HG03439 (cell line): ENCODE measurements around the gene ALG1L2.
"Not testable (repeated sequence)": the region's sequence is repeated elsewhere in the genome, so short reads cannot be mapped to it uniquely, and the experiment has no call there.

ENCODE experiments used
- ATAC-seq: cut with Tn5 transposase; IDR thresholded peaks from one replicate; pipeline ENCODE4 v1.9.1; 2021; ENCODE audit warnings: mild to moderate bottlenecking, moderate library complexity; ENCODE audit not compliant: unreplicated experiment

ALG1L2 gene

DNA sequence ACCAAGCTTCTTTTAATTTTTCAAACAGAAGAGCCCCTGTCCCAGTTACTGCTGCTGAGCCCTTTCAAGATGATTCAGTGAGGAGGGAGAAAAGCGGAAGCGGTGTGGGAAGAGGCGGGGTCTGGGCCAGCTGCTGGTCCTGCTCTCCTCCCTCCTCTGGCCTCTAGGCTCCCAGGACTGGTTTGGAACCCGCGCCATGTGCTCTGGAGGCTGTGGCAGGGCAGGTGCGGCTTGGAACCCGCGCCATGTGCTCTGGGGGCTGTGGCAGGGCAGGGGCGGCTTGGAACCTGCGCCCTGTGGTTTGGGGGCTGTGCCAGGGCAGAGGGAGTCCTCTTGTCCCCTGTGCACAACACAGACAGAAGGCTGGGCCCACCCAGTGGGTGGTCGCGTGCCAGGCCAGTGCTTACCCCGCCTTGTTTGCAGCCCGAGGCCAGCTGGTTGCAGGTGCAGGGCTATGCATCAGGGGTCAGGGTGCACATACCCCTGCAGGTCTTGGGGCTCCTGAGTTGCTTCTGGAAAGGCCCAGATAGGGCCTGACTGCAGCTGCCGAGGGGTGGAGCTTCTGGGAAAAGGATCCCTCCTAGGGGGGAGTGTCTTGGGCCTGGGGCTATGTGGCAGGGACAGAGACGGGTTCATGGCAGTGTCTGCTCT is 12.2 kb downstream of the ALG1L2 start:
- ATAC-seq = no peak

DNA sequence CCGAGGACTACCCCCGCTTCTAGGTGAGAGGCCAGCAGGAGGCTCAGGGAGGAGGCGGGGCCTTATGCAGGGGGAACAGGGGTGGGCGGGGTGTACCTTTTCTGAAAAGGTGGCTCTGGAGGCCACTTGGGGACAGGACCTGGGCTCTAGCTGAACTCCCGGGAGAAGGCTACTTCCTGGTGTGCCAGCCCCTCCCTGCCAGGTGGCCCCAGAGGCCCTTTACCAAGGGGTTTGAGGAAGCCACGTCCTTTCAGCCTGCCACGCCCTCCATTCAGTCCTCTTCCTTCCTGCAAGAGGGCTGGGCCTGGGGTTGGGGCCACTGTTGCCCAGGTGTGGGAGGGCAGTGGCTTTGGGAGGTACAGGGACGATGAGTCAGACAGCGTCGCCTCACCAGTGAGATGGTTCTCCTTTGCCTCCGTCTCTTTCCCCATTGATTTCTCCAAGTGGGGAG is 12.9 kb downstream of the ALG1L2 start:
- ATAC-seq = not testable (repeated sequence)

DNA sequence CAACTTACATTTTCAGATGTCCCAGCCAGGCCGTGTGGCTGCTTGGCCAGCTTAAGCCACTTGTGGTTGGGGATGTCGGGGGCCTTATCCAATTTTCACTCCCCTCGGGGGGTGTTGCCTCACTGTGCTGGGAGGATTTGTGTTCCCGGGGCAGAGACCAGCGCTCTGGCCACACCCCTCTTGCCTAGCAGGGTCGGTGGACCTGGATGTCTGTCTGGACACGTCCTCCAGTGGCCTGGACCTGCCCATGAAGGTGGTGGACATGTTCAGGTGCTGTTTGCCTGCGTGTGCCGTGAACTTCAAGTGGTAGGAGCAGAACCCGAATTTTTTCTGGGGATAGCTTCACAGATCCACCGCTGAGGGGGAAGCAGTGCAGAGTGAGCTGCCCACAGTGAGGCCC is 14.2 kb downstream of the ALG1L2 start:
- ATAC-seq = not testable (repeated sequence)

DNA sequence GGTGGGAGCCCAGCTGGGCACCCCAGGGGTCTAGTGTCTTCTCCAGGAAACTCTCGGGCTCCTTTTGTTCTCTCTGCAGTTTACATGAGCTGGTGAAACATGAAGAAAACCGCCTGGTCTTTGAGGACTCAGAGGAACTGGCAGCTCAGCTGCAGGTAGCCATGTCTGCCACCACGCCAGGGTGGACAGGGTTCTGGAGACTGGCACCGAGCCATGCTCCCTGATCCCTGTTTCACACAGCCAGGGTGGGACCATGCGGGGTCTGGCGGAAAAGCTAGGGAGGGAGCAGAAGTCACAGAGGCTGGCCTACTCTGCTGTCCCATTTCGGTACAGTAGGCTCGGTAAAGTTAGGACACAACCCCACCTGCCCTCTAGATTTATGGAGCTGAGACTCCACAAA is 15.5 kb downstream of the ALG1L2 start:
- not testable (repeated sequence) for ATAC-seq

DNA sequence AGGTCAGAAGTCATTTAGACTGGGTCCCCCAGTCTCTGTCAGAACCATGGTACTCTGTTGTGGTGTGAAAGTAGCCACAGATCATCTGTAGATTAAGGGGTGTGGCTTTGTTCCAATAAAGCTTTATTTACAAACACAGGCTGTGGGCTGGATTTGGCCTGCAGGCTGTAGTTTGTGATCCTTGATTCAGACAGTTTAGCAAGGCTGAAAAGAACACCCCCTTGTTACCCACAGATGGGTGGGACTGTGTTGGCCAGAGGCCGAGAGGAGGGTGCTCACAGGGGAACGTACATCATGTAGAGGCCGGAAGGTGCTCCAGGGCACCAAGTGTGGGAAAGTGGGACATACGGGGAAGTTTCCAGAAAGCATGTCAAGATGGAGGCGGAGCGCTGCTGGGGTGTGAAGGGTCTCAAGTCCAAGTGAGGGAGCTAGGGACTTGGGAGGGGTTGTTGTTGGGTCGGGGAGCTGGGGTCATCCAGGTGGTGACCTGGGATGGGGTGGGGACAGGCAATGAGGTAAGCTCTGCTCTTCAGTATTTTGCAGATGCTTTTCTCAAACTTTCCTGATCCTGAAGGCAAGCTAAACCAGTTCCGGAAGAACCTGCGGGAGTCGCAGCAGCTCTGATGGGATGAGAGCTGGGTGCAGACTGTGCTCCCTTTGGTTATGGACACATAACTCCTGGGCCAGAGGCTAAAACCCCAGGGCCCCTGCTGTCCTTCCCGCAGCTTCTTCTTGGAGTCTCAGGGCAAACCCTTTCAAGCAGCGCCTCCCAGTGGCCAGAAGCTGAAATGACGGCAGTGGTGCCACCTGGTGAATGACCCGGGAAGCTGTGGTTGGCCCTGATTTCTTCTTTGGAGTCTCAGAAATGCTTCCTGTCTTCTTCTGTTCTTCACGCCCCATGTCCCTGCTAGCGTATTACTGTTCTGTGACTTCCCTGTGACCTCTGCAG is 16.3 kb downstream of the ALG1L2 start:
- not testable (repeated sequence) for ATAC-seq

DNA sequence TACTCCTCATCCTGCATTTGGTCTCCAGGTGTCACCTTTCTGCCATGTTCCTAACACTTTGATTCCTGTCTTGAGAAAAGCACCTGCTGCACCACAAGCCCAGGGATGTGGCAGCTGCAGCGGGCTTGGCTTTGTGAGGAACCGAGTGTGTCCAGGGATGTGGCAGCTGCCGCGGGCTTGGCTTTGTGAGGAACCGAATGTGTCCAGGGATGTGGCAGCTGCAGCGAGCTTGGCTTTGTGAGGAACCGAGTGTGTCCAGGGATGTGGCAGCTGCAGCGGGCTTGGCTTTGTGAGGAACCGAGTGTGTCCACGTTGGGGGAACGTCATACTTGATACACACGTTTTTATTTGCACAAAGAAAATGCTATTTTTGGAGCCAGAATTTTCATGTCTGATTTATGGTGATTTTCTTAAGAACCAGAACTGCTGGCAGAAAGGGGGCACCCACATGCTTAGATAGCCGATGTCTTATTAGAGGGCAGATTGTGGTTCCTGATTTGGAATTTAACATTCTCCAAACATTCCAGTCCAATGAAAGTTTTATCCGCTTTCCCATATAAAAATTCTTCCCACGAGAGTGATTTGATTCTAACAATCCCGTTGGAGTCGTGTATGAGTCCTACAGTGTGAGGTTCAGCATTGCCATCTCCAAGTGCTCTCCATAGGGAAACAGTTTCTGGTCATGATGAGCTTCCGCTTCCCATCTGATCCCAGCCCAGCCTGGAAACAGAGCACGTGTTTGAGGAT is 17.2 kb downstream of the ALG1L2 start:
- ATAC-seq = not testable (repeated sequence)

DNA sequence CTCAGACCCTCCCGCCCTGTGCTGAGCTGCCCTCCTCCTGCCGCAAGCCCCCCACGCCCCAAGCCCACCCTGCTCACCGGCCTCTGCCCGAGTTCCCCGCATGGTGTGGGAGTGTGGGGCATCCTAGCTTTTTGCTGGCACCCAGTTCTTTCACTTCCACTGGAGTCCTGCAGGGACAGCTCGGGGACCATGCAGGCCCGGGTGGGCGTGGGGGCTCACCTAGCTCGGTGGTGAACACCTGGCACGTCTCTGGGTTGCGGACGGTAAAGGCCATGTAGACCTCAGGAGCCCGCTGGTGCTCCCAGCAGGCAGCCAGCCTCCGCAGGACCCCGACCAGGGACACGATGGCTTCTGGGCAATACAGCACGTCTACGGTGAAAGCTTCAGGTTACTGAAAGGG is 20.9 kb downstream of the ALG1L2 start:
- ATAC-seq = not testable (repeated sequence)

DNA sequence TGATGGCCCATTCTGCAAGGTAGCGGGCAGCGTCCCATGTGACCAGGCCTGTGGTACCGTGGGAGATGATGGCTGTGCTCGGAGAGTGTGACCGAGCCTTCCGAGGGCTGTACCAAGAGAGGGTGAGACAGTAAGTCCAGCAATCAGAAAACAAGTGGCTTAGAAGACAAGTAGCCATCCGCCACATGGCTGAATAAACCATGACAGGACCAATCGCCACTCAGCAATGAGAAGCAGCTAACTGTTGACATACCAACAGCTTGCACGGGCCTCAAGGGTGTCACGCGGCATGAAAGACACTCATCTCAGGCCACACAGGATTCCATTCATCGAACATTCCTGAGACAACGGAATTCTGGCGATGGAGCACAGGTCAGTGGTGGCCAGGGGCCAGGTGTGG is 22.6 kb downstream of the ALG1L2 start:
- ATAC-seq = not testable (repeated sequence)

DNA sequence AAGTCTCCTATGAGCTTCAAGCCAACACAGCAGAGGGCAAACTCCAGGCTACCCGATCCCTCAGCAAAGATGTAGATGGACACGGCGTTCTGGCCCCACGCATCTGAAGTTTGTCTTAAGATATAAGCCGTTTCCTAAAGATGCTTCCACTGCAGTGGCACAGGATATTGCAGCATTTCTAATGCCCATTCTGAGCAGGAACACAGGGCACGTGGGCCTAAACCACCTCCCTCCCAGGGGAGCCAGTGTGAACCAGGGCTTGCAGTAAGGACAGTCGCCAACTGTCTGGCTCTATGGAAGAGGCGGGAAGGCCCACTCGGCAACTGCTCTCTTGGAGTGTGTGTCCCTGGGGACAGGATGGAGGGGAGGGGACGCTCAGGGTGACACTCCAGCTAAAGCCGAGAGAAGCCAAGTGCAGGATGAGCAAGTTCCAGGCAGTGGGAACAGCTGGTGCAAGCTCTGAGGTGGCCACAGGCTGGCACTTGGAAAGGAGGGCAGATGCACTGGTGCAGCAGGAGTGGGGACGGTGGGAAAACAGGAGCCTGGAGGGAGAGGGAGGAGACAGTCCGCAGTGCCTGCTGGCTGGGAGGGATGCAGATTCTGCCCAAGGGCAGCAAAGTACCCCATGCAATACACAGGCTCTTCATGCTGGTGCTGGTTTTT is 25.8 kb downstream of the ALG1L2 start:
- not testable (repeated sequence) for ATAC-seq

DNA sequence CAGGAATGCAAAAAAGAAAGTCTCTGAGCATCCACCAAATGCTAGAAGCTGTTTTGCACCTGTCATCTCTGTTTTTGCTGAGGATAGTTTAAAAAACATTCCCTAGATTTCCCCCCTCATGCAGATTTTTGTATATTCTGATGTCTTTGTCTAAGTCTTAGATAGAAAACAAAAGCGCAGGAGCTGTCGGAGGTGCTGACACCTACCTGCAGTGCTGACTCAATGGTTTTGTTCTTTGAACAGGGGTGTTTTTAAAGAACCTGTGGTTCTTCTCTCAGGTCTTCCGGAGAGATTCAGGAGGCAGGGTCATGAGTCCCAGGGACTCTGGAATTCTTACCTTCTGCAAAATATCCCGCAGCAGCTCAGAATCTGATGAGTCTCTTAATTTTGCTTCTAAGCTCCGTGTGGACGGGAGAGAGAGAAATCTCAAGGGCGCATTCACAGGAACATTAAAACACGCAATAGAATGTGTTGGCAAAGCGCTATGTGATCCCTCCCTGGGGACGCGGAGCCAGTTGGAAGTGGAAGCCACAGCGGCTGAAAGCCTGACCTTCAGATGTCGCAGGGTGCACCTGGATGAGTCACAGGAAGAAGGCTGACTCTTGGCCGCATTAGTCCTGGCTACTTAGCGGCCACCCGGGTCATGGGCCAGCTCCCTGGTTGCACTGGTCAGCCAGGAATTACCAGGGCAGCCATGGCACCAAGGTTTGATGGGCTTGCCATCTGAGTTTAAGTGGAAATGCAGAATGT is 27.4 kb downstream of the ALG1L2 start:
- ATAC-seq = not testable (repeated sequence)

DNA sequence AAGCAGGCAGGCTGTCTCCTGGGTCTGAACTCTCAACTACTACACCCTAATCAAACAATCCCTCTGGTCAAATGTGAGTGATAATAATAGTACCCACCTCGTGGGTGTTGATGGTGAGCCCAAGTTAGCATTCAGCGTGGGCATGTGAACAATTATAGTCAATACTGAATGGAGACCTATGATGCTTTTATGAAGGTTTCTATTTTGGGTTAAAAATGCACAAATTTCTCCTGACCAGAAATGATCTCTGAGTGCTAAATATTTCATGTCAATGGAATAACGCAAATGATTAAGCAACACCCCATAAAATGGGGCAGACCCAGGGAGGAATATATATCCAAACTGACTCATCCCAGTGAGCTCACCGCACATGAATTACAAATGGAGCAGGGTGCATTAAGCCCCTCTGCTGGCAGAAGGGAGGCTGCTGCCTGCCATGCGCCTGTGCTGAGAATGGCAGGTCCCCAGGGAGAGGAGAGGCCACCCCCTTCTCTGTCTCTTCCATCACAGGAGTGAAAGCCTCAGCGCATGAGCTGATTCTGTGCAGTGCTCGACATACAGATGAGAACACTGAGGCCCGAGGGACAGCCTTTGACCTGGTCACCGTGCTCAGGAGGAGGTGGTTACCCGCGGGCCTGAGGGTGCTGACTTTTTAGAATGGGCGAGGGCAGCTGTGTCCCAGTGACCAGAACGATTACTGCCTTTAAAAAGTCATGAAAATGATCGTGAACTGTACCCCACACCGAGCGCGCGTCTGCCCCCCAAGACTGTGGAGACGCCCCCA is 28.9 kb downstream of the ALG1L2 start:
- ATAC-seq = not testable (repeated sequence)

DNA sequence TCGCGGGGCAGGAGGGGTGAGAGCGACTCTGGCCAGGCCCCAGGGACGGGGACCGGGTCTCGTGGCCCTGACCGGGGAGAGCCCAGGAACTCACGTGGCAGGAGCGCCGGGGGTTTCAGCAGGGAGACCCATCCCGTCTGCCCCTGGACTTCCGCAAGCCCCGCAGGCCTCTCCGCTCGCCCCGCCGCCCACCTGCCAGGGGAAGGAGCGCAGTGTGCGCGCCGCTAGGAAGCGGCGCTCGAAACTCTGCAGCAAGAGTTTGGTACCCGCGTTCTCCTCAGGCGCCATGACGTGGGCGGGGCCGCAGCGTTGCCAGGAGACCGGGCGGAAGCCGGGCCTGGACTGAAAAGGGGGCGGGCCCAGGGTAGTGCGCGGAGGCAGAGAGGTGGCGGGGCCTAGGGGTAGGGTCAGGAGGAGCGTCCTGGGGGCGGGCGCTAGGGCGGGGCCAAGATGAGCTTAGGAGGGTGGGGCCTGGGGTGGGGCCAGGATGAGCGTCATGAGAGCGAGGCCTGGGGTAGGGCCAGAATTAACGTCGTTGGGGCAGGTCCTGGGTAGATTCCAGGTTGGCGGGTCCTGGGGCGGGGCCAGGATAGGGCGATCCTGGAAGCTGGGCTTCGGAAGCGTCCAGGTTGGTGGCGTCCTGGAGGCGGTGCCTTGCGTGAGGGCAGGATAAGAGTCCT is 29.7 kb downstream of the ALG1L2 start:
- peak; percentile 100 for ATAC-seq

DNA sequence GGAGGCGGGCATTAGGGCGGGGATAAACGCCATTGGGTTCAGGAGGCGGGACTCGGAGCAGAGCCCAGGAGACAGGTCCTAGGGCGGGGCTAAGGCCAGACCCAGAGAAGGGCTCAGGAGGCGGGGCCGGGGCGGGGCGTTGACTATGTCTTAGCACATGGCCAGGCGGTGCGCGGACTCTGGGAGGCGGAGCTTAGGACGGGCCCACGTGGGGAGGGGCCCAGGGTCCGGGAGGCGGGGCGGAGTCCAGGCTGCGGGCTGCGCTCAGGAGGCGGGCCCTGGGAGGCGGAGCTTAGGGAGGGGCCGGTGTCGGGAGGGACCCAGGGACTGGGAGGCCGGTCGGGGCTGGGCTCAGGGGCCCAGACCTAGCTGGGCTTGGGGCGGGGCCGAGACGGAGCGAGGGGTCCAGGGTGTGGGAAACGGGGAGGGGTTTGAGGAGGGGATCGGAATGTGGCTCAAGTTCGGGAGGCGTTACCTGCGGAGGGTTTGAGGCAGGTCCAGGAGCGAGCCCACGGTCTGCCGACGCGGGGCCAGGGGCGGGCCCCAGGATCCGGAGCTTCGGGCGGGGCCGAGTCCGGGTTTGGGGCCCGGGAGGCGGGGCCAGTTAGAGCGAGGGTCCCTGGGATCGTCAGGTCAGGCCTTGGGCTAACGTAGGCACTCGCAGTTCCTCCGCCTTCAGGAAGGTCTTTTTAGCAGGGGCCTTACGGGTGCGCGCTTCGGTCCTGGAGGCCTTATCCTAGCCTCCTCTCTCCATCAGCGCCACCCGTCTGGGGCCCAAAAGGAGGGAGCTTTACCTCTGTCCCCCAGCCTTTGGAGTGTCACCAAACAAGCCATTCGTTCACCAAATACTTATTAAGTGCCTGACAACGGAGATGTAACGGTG is 30.5 kb downstream of the ALG1L2 start:
- peak; percentile 55 for ATAC-seq

DNA sequence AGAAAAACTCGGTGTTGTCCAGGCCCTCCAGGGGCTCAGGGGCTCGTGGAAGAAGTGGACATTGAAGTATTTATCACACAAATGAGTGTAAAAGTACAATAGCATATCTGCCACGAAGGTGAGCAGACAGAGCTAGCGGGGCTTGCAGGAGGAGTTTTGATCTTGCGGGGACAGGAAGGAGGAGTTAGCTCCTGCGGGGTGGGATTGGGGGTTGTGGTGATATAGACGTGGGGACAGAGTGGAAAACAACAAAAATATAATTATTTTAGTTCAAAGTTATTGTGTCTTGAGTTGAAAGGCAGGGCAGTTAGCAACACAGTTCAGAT is 31.1 kb downstream of the ALG1L2 start:
- ATAC-seq = not testable (repeated sequence)

DNA sequence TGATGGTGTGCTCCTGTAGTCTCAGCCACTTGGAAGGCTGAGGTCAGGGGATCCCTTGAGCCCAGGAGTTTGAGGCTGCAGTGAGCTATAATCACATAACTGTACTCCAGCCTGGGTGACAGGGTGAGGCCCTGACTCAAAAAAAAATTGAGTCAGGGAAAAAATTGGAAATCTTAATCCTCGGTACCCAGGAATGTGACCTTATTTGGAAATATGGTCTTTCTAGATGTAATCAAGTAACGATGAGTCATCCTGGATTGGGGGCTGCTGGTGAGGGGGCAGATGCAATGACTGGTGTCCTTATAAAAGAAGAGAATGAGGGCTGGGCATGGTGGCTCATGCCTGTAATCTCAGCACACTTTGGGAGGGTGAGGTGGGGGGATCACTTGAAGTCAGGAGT is 33.8 kb downstream of the ALG1L2 start:
- ATAC-seq = not testable (repeated sequence)

DNA sequence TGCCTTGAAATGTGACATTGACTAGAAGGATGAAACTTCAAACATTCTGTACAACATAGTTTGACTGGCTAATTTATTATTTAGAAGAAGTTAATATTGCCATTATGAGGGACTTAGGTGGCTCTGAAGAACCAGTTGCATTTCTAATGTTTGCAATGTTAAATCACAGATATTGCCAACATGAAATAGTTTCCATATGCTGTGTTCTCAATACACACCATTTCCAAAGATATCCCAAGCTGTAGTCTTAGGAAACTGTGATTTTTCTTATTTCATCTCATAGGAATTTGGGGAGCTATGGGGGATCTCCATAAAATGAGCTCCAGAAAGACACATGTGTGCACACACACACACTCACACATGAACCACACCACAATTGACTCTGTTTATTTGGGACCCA is 36.3 kb downstream of the ALG1L2 start:
- no peak for ATAC-seq

DNA sequence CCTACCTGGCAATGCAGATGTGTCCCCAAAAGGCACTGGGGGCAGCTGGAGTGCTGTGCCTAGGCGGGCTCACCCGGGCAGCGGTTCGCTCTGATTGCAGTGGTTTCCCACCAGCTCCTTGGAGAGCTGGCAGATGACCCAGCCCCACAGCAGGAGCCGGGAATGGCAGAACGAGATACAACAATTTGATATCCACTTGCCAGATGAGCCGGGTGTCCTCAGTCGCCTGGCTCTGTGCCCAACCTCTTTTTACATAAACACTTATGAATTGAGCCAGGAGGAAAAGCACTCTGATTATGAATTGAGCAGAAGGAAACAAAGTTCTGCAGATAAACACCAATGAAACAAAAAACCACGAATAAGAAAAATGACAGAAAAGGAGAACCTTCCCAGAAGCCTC is 38.2 kb downstream of the ALG1L2 start:
- ATAC-seq = not testable (repeated sequence)

DNA sequence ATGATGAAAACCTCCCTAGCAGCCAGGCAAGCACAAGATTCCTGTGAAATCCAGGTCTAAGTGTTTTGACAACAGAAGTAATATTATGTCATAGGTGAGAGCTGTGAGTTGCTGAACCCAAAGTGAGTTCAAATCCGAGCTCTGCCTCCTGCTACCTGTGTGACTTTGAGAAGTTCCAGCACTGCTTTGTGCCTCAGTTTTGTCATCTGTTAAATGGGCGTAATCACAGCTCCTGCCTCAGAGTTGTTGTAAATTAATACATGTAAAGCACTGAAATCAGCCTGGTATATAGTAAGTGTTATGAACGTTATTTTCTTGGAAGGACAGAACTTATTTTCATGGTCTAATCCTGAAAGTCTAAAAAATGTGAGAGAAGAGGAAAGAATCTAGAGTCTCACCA is 38.7 kb downstream of the ALG1L2 start:
- ATAC-seq = not testable (repeated sequence)
